GM21786 (cell line): ENCODE data around the gene PADI4.

Experiments used
- ATAC-seq: cut with Tn5 transposase; IDR thresholded peaks from one replicate; pipeline ENCODE4 v1.9.1; 2021; ENCODE audit not compliant: unreplicated experiment

PADI4 gene

GRCh38 chr1:17307946-17308345 is at the start of gene PADI4:
PADI4 (plus strand) TSS chr1:17308197; CDS start chr1:17308223, 26 bp downstream.
- ATAC-seq, result no peak

GRCh38 chr1:17258758-17259130 is 49.3 kb upstream of the PADI4 start:
- ATAC-seq, result no peak

DNA sequence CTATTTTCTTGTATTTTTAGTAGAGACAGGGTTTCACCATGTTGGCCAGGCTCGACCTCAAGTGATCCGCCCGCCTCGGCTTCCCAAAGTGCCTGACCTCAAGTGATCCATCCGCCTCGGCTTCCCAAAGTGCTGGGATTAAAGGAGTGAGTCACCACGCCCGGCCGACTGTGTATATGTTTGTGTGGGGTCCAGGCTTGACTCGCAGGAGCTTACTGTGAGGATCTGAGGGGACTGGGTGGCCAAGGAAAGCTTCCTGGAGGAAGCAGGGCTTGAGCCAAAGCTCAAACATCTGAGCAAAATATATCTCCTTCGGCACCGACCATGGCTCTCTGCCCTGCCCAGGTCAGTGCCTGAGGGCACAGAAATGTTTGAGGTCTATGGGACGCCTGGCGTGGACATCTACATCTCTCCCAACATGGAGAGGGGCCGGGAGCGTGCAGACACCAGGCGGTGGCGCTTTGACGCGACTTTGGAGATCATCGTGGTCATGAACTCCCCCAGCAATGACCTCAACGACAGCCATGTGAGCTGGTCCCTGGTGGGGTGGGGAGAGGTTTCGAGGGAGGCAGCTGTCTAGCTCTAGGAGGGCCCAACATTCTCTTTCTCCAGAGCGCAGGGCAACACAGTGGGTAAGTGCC is 48.6 kb upstream of the PADI4 start:
- no peak for ATAC-seq

DNA sequence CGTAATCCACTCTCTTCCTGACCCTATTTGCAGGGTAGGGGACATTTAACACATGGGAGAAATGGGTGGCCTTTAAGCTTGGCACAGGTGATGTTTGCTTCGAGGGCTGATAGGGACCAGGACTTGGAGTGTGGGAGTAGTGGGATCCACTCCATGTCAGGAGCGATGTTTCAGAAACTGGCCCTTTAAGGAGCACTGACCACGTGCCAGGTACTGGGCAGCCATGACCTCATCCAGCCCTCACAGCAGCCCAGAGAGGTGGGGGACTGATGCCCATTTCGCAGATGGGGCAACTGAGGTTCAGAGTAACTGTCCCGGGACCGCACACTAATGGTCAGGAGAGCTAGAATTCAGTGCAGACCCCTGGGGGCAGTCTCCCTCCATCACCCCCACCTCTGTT is 47.7 kb upstream of the PADI4 start:
- ATAC-seq, result no peak

- ATAC-seq, result no peak
Observed at GRCh38 chr1:17260738-17261137, 47.3 kb upstream of the PADI4 start.

DNA sequence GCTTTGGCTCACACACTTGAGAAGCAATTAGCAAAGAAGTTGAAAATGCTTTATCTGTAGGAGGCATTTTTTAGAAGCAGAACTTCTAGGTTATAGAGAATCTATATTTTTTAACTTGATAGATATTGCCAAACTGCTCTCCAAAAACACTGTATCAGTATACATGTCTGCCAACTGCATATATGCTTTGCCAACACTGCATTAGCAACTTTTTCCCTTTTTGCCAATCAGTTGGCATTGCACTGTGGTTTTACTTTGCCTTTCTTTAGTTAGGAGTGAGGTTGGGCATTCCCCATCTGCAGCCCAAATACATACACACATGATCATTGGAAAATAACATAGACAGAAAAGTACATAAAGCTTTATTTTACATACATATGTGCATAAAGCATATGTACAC is 44.1 kb upstream of the PADI4 start:
- no peak for ATAC-seq

- no peak for ATAC-seq
Observed at GRCh38 chr1:17264470-17264869, 43.5 kb upstream of the PADI4 start.

DNA sequence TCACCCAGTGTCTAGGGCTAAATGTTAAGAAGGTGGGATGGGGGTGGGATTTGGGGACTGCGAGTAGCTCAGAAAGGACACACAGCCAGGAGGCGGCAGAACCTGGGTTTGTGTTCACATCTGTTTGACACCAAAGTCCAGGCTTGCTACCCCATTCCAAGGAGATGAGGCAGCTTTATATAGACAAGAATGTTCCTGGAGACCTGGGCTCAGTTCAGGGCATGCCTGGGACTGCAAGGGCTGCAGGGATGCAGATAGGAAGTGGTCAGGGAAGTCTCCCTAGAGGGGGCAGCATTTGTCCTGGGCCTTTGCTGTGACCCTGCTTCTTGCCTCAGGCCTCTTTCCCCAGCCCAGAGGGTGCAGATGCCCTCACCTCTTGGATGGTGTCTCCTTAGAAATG is 42.8 kb upstream of the PADI4 start:
- no peak for ATAC-seq

DNA sequence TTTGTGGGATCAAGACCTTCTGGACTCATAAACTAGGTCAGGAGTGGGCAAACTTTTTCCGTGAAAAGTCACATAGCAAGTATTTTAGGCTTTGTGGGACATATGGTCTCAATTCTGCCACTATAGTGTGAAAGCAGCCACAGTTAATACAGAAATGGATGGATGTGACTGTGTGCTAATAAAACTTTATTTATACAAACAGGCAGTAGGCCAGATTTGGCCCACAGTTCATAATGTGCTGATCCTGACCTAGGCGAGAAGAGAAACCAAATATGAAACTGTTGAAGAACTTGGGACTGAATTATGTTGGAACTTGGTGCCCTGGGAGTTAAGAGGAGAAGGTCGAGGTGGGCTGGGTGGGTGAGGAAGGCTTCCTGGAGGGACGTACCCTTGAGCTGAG is 42.0 kb upstream of the PADI4 start:
- no peak for ATAC-seq

DNA sequence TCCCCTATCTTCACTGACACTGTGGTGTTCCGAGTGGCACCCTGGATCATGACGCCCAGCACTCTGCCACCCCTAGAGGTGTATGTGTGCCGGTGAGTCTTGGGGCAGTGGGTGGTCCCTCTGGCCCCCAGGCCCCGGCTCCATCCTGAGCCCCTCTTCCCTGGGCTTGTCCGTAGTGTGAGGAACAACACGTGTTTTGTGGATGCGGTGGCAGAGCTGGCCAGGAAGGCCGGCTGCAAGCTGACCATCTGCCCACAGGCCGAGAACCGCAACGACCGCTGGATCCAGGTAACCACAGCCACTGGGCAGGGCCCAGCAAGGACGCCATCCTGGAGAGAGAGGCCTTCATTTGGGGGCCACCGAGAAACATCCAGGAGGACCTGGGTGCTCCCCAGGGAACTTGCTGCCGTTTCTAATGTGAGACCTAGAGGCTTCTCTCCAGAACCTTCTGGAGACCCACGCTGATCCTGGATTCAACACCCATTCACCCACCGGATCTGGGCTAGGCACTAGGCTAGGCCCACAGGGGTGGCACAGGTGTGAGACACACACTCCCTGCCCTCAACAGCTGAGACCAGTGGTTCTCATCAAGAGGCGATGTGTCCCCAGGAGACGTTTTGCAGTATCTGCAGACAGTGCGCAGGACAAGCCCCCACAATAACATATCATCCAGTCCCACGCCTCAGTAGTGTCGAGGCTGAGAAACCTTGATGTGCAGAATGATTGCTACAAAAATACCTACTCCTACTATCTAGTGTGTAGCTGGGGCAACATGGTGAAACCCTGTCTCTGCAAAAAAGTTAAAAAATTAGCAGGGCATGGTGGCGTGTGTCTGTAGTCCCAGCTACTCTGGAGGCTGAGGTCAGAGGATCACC is 36.9 kb upstream of the PADI4 start:
- no peak for ATAC-seq

DNA sequence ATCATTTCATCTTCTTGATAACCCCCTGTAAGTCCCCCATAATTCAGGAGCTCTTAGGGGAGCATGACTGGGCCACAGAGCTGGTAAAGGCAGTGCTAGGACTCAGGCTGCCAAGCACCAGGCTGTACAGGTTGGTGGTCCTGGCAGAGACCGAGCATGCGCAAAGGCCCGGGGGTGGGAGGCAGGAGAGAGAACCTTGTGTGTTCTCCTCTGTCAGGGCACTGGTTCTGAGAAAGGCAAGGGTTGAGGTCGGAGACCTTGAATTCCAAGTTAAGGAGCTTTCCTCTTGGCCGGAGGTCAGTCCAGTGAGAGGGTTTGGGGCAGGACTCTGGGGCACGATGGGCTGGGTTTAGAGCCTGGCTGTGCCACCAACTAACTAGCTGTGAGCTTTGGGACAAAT is 35.9 kb upstream of the PADI4 start:
- ATAC-seq, result no peak

DNA sequence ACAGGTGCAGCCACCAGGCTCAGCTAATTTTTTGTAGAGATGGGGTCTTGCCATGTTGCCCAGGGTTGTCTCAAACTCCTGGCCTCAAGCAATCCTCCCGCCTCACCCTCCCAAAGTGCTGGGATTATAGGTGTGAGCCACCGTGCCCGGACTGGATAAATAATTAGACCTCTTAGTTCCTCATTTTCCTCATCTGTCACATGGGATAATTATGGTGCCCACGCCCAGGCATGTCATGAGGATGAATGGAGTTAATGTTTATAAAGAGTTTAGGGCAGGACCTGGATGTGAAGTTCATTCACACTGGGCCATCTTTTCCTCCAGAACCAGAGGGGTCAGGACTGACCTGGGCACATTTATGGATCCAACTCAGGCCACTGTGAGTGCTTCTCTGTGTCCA is 35.4 kb upstream of the PADI4 start:
- no peak for ATAC-seq

- no peak for ATAC-seq
Observed at GRCh38 chr1:17273096-17273495, 34.9 kb upstream of the PADI4 start.

DNA sequence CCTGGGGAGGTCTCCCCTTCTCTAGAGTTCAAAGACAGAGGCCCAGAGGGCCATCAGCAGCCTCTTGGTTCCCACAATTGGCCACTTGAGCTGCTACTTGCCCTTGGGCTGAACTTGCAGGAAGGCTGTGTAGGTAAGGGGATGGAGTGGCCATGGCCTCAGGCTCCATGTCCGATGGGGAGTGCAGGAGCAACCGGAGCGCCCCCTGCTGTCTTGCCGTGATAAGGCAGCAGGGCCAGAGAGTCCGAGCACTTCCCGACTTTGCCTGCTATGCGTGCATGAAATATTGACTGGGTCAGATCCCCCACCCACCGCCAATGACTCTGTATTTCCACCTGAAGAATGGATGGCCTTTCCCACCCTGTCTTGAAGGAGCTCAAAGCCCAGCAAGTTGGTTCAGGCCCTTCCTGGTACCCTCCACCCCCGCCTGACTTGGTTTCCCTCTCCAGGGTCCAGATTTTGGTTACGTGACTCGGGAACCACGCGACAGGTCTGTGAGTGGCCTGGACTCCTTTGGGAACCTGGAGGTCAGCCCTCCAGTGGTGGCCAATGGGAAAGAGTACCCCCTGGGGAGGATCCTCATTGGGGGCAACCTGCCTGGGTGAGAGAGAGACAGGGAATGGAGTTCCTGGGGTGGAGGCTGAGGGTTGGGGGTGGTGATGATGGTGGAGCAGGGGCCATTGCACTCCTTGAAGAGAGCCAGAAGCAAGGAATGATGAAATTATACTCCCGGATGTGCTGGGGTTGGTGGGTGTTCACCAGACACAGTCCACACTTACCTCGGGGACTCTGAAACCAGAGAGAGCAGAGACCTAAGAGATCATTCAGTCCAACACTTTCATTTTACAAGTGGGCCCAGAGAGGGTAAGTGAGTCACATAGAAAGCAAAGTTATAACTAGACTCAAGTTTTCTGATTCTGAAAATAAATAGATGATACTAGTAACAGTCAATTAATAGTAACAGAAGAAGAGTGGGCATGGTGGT is 33.5 kb upstream of the PADI4 start:
- no peak for ATAC-seq

- ATAC-seq, result no peak
Observed at GRCh38 chr1:17276568-17276967, 31.4 kb upstream of the PADI4 start.

- ATAC-seq, result no peak
Observed at GRCh38 chr1:17277511-17278159, 30.4 kb upstream of the PADI4 start.

GRCh38 chr1:17278996-17279830 is 28.8 kb upstream of the PADI4 start:
- no peak for ATAC-seq

DNA sequence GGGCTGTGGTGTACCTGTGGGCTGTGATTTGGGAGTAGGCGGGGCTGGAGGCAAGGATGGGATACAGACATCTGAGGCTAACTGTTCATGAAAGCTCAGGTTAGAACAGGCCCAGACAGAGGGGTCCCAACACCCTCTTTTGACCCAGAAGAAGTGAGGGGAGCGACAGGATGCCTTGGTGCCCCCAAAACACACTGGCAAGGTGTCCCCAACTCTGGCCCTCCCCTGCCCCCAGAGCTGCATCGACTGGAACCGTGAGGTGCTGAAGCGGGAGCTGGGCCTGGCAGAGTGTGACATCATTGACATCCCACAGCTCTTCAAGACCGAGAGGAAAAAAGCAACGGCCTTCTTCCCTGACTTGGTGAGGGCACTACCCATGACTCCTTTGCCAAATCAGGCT is 27.6 kb upstream of the PADI4 start:
- no peak for ATAC-seq

GRCh38 chr1:17280894-17281293 is 27.1 kb upstream of the PADI4 start:
- ATAC-seq, result no peak

DNA sequence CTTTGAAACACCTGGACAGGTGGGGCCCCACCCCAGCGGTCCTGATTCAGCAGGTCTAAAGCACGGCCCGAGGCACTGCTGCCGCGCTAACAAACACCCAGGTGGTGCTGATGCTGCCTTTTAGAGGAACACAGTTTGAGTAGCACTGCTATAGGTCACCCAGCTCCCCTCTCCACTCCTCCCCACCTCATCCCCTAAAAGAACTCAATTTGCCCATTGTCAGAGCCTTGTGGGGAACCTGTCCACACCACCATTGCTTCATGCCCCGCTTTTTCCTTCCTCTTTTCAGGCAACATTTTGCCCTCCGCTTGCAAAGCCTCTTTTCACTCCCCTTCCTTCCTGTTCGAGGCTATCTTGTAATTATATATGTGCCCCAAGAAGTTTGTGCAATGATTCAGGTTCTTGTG is 26.2 kb upstream of the PADI4 start:
- ATAC-seq, result no peak
